ENCODE measurements around the gene BMP5.

BMP5 gene

GRCh38 chr6:55798571-55798970 is 76.8 kb downstream of the BMP5 start:
- DNase-seq, result no peak

- no peak for DNase-seq
These were observed 81.1 kb downstream of the BMP5 start for GRCh38 chr6:55794136-55794812.

GRCh38 chr6:55785273-55785672 is 90.1 kb downstream of the BMP5 start:
- no peak for DNase-seq

GRCh38 chr6:55782275-55782674 is 93.1 kb downstream of the BMP5 start:
- no peak for DNase-seq

GRCh38 chr6:55778705-55779104 is 96.7 kb downstream of the BMP5 start:
- DNase-seq, result no peak

- no peak for DNase-seq
These were observed 97.9 kb downstream of the BMP5 start for GRCh38 chr6:55777469-55777868.

GRCh38 chr6:55776113-55776512 is 99.3 kb downstream of the BMP5 start:
- no peak for DNase-seq

GRCh38 chr6:55775029-55775318 is 100.4 kb downstream of the BMP5 start:
- DNase-seq, result no peak

GRCh38 chr6:55774286-55775028 is 100.9 kb downstream of the BMP5 start:
- DNase-seq, result no peak

- DNase-seq, result no peak
These were observed 101.7 kb downstream of the BMP5 start for GRCh38 chr6:55773620-55774216.

GRCh38 chr6:55772730-55773129 is 102.7 kb downstream of the BMP5 start:
- DNase-seq, result no peak

GRCh38 chr6:55759536-55759935 is 115.9 kb downstream of the BMP5 start:
- no peak for DNase-seq

GRCh38 chr6:55758156-55758937 is 117.0 kb downstream of the BMP5 start:
- DNase-seq, result no peak

- DNase-seq, result no peak
These were observed 118.8 kb downstream of the BMP5 start for GRCh38 chr6:55756531-55757031.

GRCh38 chr6:55748880-55749279 is 126.5 kb downstream of the BMP5 start:
- DNase-seq, result no peak

- DNase-seq, result no peak
These were observed 128.9 kb downstream of the BMP5 start for GRCh38 chr6:55746473-55746872.

GRCh38 chr6:55734256-55734655 is 141.1 kb downstream of the BMP5 start:
- DNase-seq, result no peak

GRCh38 chr6:55729665-55730064 is 145.7 kb downstream of the BMP5 start:
- no peak for DNase-seq

- DNase-seq, result no peak
These were observed 149.2 kb downstream of the BMP5 start for GRCh38 chr6:55726144-55726543.

GRCh38 chr6:55714831-55715230 is 160.6 kb downstream of the BMP5 start:
- no peak for DNase-seq

GRCh38 chr6:55713436-55713835 is 162.0 kb downstream of the BMP5 start:
- no peak for DNase-seq

GRCh38 chr6:55708711-55709110 is 166.7 kb downstream of the BMP5 start:
- no peak for DNase-seq

All from effector CD4-positive, alpha-beta T cell (primary cell).